ENCODE results near the gene LRP2.

LRP2 gene

GRCh38 chr2:169091761-169092519 lies 270.4 kb downstream of the LRP2 start:
- DNase-seq (ENCODE audit: low read depth in 2 of 2): no peak

- DNase-seq (ENCODE audit: low read depth in 2 of 2): no peak
Observed at GRCh38 chr2:169091256-169091655, 271.1 kb downstream of the LRP2 start.

GRCh38 chr2:169090133-169090820 lies 272.1 kb downstream of the LRP2 start:
- no peak for DNase-seq (ENCODE audit: low read depth in 2 of 2)

GRCh38 chr2:169089182-169089581 lies 273.2 kb downstream of the LRP2 start:
- no peak for DNase-seq (ENCODE audit: low read depth in 2 of 2)

- no peak for DNase-seq (ENCODE audit: low read depth in 2 of 2)
Observed at GRCh38 chr2:169087757-169088379, 274.5 kb downstream of the LRP2 start.

GRCh38 chr2:169086893-169087467 lies 275.4 kb downstream of the LRP2 start:
- no peak for DNase-seq (ENCODE audit: low read depth in 2 of 2)

- no peak for DNase-seq (ENCODE audit: low read depth in 2 of 2)
Observed at GRCh38 chr2:169082995-169083394, 279.3 kb downstream of the LRP2 start.

- DNase-seq (ENCODE audit: low read depth in 2 of 2): no peak
Observed at GRCh38 chr2:169081551-169081950, 280.8 kb downstream of the LRP2 start.

GRCh38 chr2:169080250-169081069 lies 281.9 kb downstream of the LRP2 start:
- no peak for DNase-seq (ENCODE audit: low read depth in 2 of 2)

GRCh38 chr2:169077674-169078240 lies 284.6 kb downstream of the LRP2 start:
- DNase-seq (ENCODE audit: low read depth in 2 of 2): no peak
